OCI-LY1 (cell line): ENCODE data around the gene ST7.

Experiments
- H2AFZ ChIP-seq: fragments of 200-600 bp; sonication (generic), shearing (Covaris generic); 2 replicates; pipeline ENCODE4 v1.6.0; 2014; ENCODE audit warnings: antibody characterized with exemption, mild to moderate bottlenecking, low read length
- H3F3A ChIP-seq: fragments of 200-600 bp; sonication (generic), shearing (Covaris generic); 2 replicates; pipeline ENCODE4 v1.6.0; 2014; ENCODE audit warnings: mild to moderate bottlenecking, antibody characterized with exemption, low read length, moderate library complexity; ENCODE audit not compliant: insufficient read depth
- H3K27ac ChIP-seq: fragments of 200-600 bp; sonication (generic); 2 replicates; pipeline ENCODE4 v1.5.1; 2014; ENCODE audit warnings: low read length, mixed run types, mild to moderate bottlenecking, low read depth; ENCODE audit not compliant: poor library complexity, severe bottlenecking
- H3K27me3 ChIP-seq: fragments of 200-600 bp; sonication (generic); 2 replicates; pipeline ENCODE4 v1.6.0; 2014; ENCODE audit warnings: antibody characterized with exemption, mild to moderate bottlenecking, low read length, moderate library complexity; ENCODE audit not compliant: insufficient read depth
- H3K36me3 ChIP-seq: fragments of 200-600 bp; sonication (generic); 2 replicates; pipeline ENCODE4 v1.6.1; 2014; ENCODE audit warnings: mild to moderate bottlenecking, antibody characterized with exemption, low read length, moderate library complexity, mixed read lengths; ENCODE audit not compliant: insufficient read depth
- H3K4me1 ChIP-seq: fragments of 200-600 bp; sonication (generic); 2 replicates; pipeline ENCODE4 v1.5.1; 2014; ENCODE audit warnings: mild to moderate bottlenecking, low read length, moderate library complexity; ENCODE audit not compliant: insufficient read depth, severe bottlenecking
- H3K4me2 ChIP-seq: fragments of 200-600 bp; sonication (generic), shearing (Covaris generic); 2 replicates; pipeline ENCODE4 v1.6.1; 2014; ENCODE audit warnings: low read length
- H3K4me3 ChIP-seq: fragments of 200-600 bp; sonication (generic); 2 replicates; pipeline ENCODE4 v1.5.1; 2014; ENCODE audit warnings: low read length, low read depth, mild to moderate bottlenecking, mixed read lengths; ENCODE audit not compliant: poor library complexity, severe bottlenecking
- H3K79me2 ChIP-seq: fragments of 200-600 bp; shearing (Covaris generic); 2 replicates; pipeline ENCODE4 v1.6.1; 2016; ENCODE audit warnings: mixed run types, low read length, mixed read lengths; ENCODE audit not compliant: insufficient read depth
- H3K9ac ChIP-seq: fragments of 200-600 bp; sonication (generic), shearing (Covaris generic); 2 replicates; pipeline ENCODE4 v1.6.1; 2014; ENCODE audit warnings: mild to moderate bottlenecking, low read length, mixed read lengths
- H3K9me2 ChIP-seq: fragments of 200-600 bp; sonication (generic), shearing (Covaris generic); 2 replicates; pipeline ENCODE4 v1.6.1; 2014; ENCODE audit warnings: low read depth, mild to moderate bottlenecking, low read length, mixed read lengths
- H3K9me3 ChIP-seq: fragments of 200-600 bp; shearing (Covaris generic); 2 replicates; pipeline ENCODE4 v1.6.1; 2014; ENCODE audit warnings: low read length, mixed read lengths
- H4K20me1 ChIP-seq: fragments of 200-600 bp; sonication (generic), shearing (Covaris generic); 2 replicates; pipeline ENCODE4 v1.6.0; 2016; ENCODE audit warnings: mild to moderate bottlenecking, low read length; ENCODE audit not compliant: insufficient read depth
- CTCF ChIP-seq: fragments of 200-600 bp; sonication (generic), shearing (Covaris generic); IDR thresholded peaks from 2 replicates; pipeline ENCODE4 v1.5.1; 2017; ENCODE audit warnings: mild to moderate bottlenecking, antibody characterized with exemption, low read length, moderate library complexity, mixed read lengths
- EZH2 ChIP-seq: fragments of 200-600 bp; sonication (generic), shearing (Covaris generic); IDR thresholded peaks from 2 replicates; pipeline ENCODE4 v1.8.0; 2017; ENCODE audit warnings: borderline replicate concordance, mixed run types, mild to moderate bottlenecking, antibody characterized with exemption, low read length, moderate library complexity, mixed read lengths

The ST7 gene

GRCh38 chr7:117083648-117084047, 130.3 kb downstream of the ST7 start:
- Histone ChIP-seq H3K27ac (no peak overlapping the region), H3K9ac (no peak overlapping the region), H3K4me2 (no peak overlapping the region), H2AFZ (no peak overlapping the region), H3K4me3 (no peak overlapping the region), H4K20me1 (0 out of 2 replicates have a peak, but pooled peaks cover 8% of the 10 kb centered on the region), H3F3A (no peaks in the 10 kb centered on the region), H3K27me3 (peaks cover 4% of the 10 kb centered on the region; the same call in 1 of the 2 replicates), H3K9me2 (no peaks in the 10 kb centered on the region), H3K4me1 (no peaks in the 10 kb centered on the region), H3K79me2 (no peaks in the 10 kb centered on the region), H3K9me3 (no peaks in the 10 kb centered on the region), H3K36me3 (no peaks in the 10 kb centered on the region)
- no peak for TF ChIP-seq CTCF
- TF ChIP-seq EZH2 = no peak

DNA sequence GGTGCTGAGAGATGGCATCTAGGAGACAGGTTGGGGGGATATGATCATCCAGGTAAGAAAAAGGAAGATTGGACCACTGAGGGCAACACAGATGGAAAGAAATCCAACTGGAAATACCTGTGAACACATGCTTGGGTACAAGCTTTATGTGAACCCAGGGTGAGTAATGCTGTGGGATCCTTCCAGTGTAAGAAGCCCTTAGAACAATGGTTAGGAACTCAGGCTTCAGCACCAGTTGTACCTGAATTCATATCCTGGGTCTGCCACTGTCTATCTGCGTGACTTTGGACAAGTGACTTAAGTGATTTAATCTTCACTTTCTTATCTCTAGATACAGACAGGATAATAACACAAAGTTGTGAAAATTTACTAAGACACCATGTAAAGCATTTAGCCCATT, 131.0 kb downstream of the ST7 start:
- Histone ChIP-seq H3K4me1 (no peaks in the 10 kb centered on the region), H3K36me3 (no peaks in the 10 kb centered on the region), H3K79me2 (no peaks in the 10 kb centered on the region), H2AFZ (no peak overlapping the region), H4K20me1 (0 out of 2 replicates have a peak, but pooled peaks cover 8% of the 10 kb centered on the region), H3K27ac (no peak overlapping the region), H3K9me2 (no peaks in the 10 kb centered on the region), H3K9me3 (no peaks in the 10 kb centered on the region), H3K4me2 (no peak overlapping the region), H3F3A (no peaks in the 10 kb centered on the region), H3K27me3 (peaks cover 4% of the 10 kb centered on the region; the same call in 1 of the 2 replicates), H3K4me3 (no peak overlapping the region), H3K9ac (no peak overlapping the region)
- TF ChIP-seq CTCF (no peak), EZH2 (no peak)

DNA sequence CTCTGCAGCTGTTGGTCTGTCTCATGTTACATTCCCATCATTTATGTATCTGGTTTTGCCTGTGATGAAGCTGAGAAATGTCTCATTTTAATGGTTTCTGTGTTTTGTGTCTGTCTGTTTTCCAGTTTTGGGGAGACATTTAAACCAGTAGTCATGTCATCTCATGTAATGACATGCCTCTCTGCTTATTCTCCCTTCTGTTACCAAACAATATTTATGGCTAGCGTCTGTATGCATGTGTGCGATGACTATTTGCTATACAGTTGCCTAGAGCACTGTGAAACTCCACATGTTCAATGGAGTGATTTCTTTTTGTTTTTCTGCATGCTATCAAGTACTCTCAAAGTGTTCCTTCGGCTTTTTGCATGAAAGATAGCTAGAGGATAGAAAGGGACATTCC, 132.0 kb downstream of the ST7 start:
- no peaks in the 10 kb centered on the region for H3K9me3 ChIP-seq
- no peak overlapping the region for H3K27ac ChIP-seq
- H3K79me2 ChIP-seq = no peaks in the 10 kb centered on the region
- no peaks in the 10 kb centered on the region for H3K9me2 ChIP-seq
- no peak overlapping the region for H3K4me3 ChIP-seq
- H2AFZ ChIP-seq = no peak overlapping the region
- TF ChIP-seq CTCF (no peak), EZH2 (no peak)
- H3K36me3 ChIP-seq = no peaks in the 10 kb centered on the region
- H3K4me2 ChIP-seq = no peak overlapping the region
- H4K20me1 ChIP-seq = 0 out of 2 replicates have a peak, but pooled peaks cover 8% of the 10 kb centered on the region
- peaks cover 4% of the 10 kb centered on the region; the same call in 1 of the 2 replicates for H3K27me3 ChIP-seq
- H3K4me1 ChIP-seq = no peaks in the 10 kb centered on the region
- no peak overlapping the region for H3K9ac ChIP-seq
- H3F3A ChIP-seq = no peaks in the 10 kb centered on the region
